Measurements from ENCODE around the gene PLXNA2.

DNA sequence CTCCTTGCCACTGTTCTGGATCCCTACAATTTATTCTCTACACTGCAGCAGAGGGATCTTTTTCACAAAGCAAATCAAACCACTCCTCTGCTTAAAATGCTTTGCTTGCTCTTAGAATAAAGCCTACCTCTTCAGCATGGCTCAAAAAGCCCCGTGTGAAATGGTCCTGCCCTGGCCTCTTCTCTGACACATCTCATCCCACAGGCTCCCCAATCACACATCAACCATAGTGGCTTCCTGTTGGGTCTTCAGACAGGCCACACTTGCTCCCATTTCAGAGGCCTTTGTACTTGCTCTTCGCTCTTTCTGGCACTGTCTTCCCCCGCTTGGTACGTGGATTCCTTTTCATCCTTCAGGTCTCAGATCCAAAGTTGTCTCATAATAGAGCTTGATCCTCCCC is 44.3 kb upstream of the PLXNA2 start:
- TF ChIP-seq POLR2AphosphoS5 (IDR thresholded peaks at IDR 0.05; ENCODE audit: low read depth, low read length) (no peak), POLR2A (IDR thresholded peaks at IDR 0.05; ENCODE audit: low read depth, low read length) (no peak), TAF1 (IDR thresholded peaks at IDR 0.05; ENCODE audit: low read depth, low read length) (no peak)

Measured in GM12891 (cell line).